Testis (tissue), 2 donors: ENCODE results near the gene OPCML.

Experiments
- CTCF ChIP-seq, 3 experiments: fragments of 450-650 bp in 2 of 3; fragments of 200-600 bp in 1 of 3; sonication (generic) in 1 of 3; IDR thresholded peaks; one replicate each; pipeline ENCODE4 v1.5.1; 2016 to 2019; ENCODE audit warnings: antibody characterized with exemption in 3 of 3, mild to moderate bottlenecking in 2 of 3, moderate library complexity in 1 of 3
- POLR2A ChIP-seq: fragments of 450-650 bp; IDR thresholded peaks from one replicate; pipeline ENCODE4 v1.6.1; 2017; ENCODE audit warnings: antibody characterized with exemption, mild to moderate bottlenecking, moderate library complexity

GRCh38 chr11:133266986-133267385 lies 265.3 kb downstream of the OPCML start:
- TF ChIP-seq CTCF (IDR thresholded peaks at IDR 0.05) = no peak
- no peak for TF ChIP-seq POLR2A
